RWPE2 (cell line): ENCODE data around the gene LIPG.
A peak's percentile ranks its signal among the peaks of the same experiment; 100 is the strongest.
"Not testable (repeated sequence)": the region's sequence is repeated elsewhere in the genome, so short reads cannot be mapped to it uniquely, and the experiment has no call there.

Experiments used
- ATAC-seq: fragments of 200-7000 bp; cut with Tn5 transposase; 3 replicates; pipeline ENCODE4 v1.9.1; 2021; ENCODE audit warnings: low read depth
- DNase-seq: peaks from one replicate; pipeline ENCODE4 v3.0.0-alpha.2; 2020; ENCODE audit warnings: low spot score
- H3K27ac ChIP-seq: fragments of 450-650 bp; 2 replicates; pipeline ENCODE4 v1.5.1; 2017; ENCODE audit warnings: mild to moderate bottlenecking; ENCODE audit not compliant: poor library complexity, severe bottlenecking
- H3K27me3 ChIP-seq: fragments of 250-450 bp; sonication (Bioruptor Pico); 2 replicates; pipeline ENCODE4 v1.5.1; 2021; ENCODE audit warnings: mild to moderate bottlenecking, moderate library complexity; ENCODE audit not compliant: insufficient read depth, poor library complexity, severe bottlenecking
- H3K36me3 ChIP-seq: fragments of 250-450 bp; sonication (Bioruptor Pico); 2 replicates; pipeline ENCODE4 v1.5.1; 2020; ENCODE audit warnings: low read depth, mild to moderate bottlenecking, moderate library complexity
- H3K4me1 ChIP-seq: fragments of 250-450 bp; sonication (Bioruptor Pico); 2 replicates; pipeline ENCODE4 v1.5.1; 2021; ENCODE audit warnings: mild to moderate bottlenecking, moderate library complexity; ENCODE audit not compliant: insufficient read depth, poor library complexity, severe bottlenecking
- H3K4me3 ChIP-seq: fragments of 250-450 bp; sonication (Bioruptor Pico); 2 replicates; pipeline ENCODE4 v1.5.1; 2021; ENCODE audit warnings: mild to moderate bottlenecking, moderate library complexity; ENCODE audit not compliant: severe bottlenecking
- H3K9me3 ChIP-seq: fragments of 250-450 bp; sonication (Bioruptor Pico); 2 replicates; pipeline ENCODE4 v1.5.1; 2021; ENCODE audit warnings: mild to moderate bottlenecking, moderate library complexity; ENCODE audit not compliant: severe bottlenecking
- TF ChIP-seq, protein P1 (sequence below): fragments of 450-650 bp; IDR thresholded peaks from one replicate; pipeline ENCODE4 v1.5.1; 2017; ENCODE audit warnings: mild to moderate bottlenecking, moderate library complexity; ENCODE audit not compliant: poor library complexity, severe bottlenecking

LIPG gene

DNA sequence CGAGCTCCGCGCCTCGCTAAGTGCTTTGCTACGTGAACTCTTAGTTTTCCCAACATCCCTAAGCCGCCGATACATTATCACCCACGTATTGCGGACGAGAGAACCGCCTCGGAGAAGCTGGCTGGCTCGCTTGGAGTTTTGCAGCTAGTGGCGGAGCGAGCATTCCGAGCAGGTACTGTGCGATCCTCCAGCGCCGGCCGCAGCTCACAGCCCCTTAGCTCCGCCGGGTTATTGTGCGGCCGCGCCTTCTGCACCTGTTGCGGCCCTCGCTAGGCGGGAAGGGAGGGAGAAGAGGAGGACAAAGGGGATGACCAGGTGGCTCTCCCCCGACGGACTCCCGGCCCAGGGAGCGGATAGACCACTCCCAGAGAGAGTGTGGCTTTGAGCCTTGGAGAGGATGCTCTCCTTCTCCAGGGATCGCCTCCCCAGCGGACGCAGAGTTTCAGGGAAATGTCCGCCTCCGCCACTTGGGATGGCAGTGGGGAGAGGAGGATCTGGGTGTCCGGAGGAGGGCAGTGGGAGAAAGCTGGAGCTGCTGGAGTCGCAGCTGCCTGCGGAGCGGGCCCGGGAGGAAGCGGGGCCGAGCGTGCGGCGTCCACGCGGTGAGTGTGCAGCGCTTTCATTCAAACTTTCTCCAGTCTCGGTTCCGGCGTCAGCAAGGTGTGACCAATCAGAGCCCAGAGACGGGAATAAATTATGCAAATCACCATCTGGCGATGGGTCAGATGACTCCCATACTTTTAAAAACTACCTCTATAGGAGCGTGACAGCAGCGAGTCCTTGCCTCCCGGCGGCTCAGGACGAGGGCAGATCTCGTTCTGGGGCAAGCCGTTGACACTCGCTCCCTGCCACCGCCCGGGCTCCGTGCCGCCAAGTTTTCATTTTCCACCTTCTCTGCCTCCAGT is at the start of gene LIPG:
Gene LIPG, plus strand, starts transcription at position 769 of the 905 bp plus-strand sequence. CDS start 252 bp downstream, outside the sequence.
- Histone ChIP-seq H3K4me1 (peaks cover 14% of the 10 kb centered on the region), H3K4me3 (peak within 1 kb of the TSS; percentile 40), H3K36me3 (peaks cover 20% of the 10 kb centered on the region), H3K9me3 (no peaks in the 10 kb centered on the region), H3K27ac (peak within 1 kb of the TSS; percentile 80), H3K27me3 (no peaks in the 10 kb centered on the region)
- peak; percentile 81 for DNase-seq
- TF ChIP-seq, protein P1, sequence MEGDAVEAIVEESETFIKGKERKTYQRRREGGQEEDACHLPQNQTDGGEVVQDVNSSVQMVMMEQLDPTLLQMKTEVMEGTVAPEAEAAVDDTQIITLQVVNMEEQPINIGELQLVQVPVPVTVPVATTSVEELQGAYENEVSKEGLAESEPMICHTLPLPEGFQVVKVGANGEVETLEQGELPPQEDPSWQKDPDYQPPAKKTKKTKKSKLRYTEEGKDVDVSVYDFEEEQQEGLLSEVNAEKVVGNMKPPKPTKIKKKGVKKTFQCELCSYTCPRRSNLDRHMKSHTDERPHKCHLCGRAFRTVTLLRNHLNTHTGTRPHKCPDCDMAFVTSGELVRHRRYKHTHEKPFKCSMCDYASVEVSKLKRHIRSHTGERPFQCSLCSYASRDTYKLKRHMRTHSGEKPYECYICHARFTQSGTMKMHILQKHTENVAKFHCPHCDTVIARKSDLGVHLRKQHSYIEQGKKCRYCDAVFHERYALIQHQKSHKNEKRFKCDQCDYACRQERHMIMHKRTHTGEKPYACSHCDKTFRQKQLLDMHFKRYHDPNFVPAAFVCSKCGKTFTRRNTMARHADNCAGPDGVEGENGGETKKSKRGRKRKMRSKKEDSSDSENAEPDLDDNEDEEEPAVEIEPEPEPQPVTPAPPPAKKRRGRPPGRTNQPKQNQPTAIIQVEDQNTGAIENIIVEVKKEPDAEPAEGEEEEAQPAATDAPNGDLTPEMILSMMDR, result no peak
- ATAC-seq, result peak; percentile 79

DNA sequence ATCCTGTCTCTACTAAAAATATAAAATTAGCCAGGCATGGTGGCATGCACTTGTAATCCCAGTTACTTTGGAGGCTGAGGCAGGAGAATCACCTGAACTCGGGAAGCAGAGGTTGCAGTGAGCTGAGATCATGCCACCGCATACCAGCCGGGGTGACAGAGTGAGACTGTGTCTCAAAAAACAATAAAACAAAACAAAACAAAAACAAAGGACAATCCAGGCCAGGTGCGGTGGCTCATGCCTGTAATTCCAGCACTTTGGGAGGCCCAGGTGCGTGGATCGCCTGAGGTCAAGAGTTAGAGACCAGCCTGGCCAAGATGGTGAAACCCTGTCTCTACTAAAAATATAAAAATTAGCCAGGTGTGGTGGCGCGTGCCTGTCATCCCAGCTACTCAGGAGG is 49.0 kb upstream of the LIPG start:
- DNase-seq, ATAC-seq, H3K4me1 ChIP-seq, H3K9me3 ChIP-seq, H3K4me3 ChIP-seq, H3K36me3 ChIP-seq, H3K27ac ChIP-seq, H3K27me3 ChIP-seq: not testable (repeated sequence)

DNA sequence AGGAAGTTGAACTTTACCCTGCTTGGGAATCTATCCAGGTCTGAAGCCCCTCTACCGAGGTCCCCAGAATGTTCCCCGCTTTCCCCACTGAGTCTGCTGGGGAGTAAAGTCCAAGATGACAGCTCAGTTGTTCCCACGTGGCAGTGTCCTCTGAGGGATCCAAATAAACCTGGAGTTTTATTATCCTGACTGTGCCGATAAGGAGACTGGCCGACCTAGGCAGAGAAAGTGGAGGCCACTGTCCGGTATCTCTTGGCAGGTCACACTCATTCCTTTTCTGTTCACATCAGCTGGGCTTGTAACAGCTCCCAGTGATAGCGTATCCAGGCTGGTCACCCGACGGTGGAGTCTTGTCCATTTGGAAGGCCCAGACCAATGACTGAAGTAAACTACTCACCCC is 47.3 kb upstream of the LIPG start:
- Histone ChIP-seq H3K27ac (no peak overlapping the region), H3K4me1 (no peaks in the 10 kb centered on the region), H3K4me3 (no peak overlapping the region), H3K9me3 (no peaks in the 10 kb centered on the region), H3K36me3 (no peaks in the 10 kb centered on the region), H3K27me3 (no peaks in the 10 kb centered on the region)
- DNase-seq (no peak), ATAC-seq (no peak)
- TF ChIP-seq, protein P1, result no peak

DNA sequence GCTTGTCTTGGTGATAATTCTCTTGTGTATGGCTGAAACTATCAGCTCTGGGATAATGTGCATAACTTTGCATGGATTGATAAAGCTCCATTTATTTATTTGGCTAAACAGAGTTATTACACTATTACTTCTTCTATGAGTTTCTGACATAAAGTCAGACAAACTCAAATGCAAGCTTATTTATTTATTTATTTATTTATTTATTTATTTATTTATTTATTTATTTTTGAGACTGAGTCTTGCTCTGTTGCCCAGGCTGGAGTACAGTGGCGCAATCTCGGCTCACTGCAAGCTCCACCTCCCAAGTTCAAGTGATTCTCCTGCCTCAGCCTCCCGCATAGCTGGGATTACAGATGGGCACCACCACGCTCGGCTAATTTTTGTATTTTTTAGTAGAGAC is 46.9 kb upstream of the LIPG start:
- H3K36me3 ChIP-seq, H3K9me3 ChIP-seq, H3K4me1 ChIP-seq, ATAC-seq, H3K27me3 ChIP-seq, H3K27ac ChIP-seq, H3K4me3 ChIP-seq, DNase-seq: not testable (repeated sequence)

DNA sequence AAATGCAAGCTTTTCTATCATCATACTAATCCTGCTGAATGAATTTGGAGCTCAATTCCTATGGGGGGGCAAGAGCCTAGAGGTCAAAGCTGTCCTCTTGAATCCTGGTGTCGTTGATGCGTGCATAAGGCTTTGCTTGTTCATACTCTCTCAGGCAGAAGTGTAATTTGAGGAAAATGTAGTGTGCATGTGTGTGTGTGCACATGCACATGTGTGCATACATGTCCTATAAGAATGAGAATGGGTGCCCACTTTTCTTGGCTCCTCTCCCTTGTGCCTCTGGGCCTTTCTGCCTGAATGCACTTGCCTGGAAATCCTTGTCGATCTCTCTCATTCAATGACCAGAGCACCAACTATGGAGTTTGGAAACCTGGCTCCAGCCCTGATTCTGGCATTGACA is 46.3 kb upstream of the LIPG start:
- Histone ChIP-seq H3K4me3 (no peak overlapping the region), H3K9me3 (no peaks in the 10 kb centered on the region), H3K36me3 (no peaks in the 10 kb centered on the region), H3K4me1 (peaks cover under 1% of the 10 kb centered on the region), H3K27ac (no peak overlapping the region), H3K27me3 (no peaks in the 10 kb centered on the region)
- TF ChIP-seq, protein P1, result no peak
- DNase-seq (no peak), ATAC-seq (no peak; the same call in 2 of the 3 replicates)

DNA sequence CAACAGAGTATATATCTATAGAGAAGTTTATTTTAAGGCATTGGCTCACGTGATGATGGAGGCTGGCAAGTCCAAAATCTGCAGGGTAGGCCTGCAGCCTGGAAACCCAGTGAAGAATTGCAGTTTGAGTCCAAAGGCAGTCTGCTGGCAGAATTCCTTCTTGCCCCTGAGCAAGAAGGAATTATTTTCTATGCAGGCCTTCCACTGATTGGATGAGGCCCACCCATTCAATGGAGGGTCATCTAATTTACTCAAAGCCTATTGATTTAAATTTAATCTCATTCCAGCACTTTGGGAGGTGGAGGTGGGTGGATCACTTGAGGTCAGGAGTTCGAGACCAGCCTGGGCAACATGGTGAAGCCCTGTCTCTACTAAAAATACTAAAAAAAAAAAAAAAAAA is 44.4 kb upstream of the LIPG start:
- DNase-seq, result no peak
- H3K4me1 ChIP-seq, result peaks cover 7% of the 10 kb centered on the region
- TF ChIP-seq, protein P1, result no peak

More for the DNA sequence above, 44.4 kb upstream of the LIPG start:
- H3K36me3 ChIP-seq, result no peaks in the 10 kb centered on the region
- H3K27me3 ChIP-seq, result no peaks in the 10 kb centered on the region
- no peaks in the 10 kb centered on the region for H3K9me3 ChIP-seq
- ATAC-seq, result no peak
- H3K27ac ChIP-seq, result no peak overlapping the region
- H3K4me3 ChIP-seq, result no peak overlapping the region
